ENCODE measurements around the gene NTM. TPM values are rescaled to one million over a fixed set of nuclear protein-coding genes. Genes with fewer than 3 reads are reported as not detected.

Gene NTM
- total RNA-seq, 2 donors from 2014 or later = not detected

DNA sequence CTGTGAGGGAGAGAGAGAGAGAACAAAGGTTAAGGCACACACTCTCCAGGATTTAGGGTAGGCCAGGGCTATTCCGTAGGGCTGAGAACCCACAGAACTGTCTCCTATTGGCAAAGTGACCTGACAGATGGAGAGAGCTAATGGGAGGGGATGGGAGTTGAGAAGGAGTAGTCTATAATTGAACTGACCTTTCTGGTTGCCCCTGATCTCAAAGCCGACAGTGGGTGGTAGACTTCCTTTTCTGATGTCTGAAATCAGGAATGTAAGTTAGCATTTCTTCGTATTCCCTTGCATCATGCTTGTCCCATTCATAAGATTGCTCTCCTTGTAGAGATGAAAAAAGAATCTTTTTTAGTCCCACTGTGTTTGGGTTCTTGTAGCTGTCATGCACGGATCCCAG, 210.1 kb downstream of the NTM start:
- peaks cover 0 to 1% of the 10 kb centered on the region in 2 donors for H3K36me3 Mint-ChIP-seq (ENCODE audit: insufficient read depth in 2 of 2)
- no peak for DNase-seq
- no peak overlapping the region for H3K4me3 Mint-ChIP-seq
- ATAC-seq (replicated peaks in 1 of 2) = no peak
- no peak overlapping the region for H3K27ac Mint-ChIP-seq
- no peaks in the 10 kb centered on the region for H3K27me3 Mint-ChIP-seq (ENCODE audit: low read depth)
- no peaks in the 10 kb centered on the region for H3K4me1 Mint-ChIP-seq (ENCODE audit: low read depth)
- H3K9me3 Mint-ChIP-seq = peaks cover 2 to 4% of the 10 kb centered on the region in 2 donors

DNA sequence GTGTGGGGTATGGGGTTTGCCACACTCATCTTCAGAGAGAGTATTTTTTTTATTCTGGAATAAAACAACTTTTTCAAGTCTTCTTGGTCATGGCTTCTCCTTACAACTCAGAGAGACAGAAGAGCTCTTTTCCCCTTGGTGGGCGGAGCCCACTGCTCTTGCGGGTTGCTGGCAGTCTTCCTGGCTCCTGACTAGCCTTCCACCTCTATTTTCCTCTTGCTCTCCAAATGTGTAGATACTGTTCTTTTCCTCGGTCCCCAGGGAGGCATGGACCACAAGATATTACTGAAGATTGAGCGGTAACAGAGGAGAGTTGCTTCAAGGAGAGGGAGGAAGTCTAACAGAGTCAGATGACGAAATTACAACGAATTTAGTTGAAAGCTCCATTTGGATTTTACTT, 210.6 kb downstream of the NTM start:
- no peaks in the 10 kb centered on the region for H3K4me1 Mint-ChIP-seq (ENCODE audit: low read depth)
- peaks cover 0 to 1% of the 10 kb centered on the region in 2 donors for H3K36me3 Mint-ChIP-seq (ENCODE audit: insufficient read depth in 2 of 2)
- no peaks in the 10 kb centered on the region for H3K27me3 Mint-ChIP-seq (ENCODE audit: low read depth)
- no peak overlapping the region for H3K27ac Mint-ChIP-seq
- no peak overlapping the region for H3K4me3 Mint-ChIP-seq
- DNase-seq (no peak), ATAC-seq (replicated peaks in 1 of 2) (no peak)
- peaks cover 2 to 6% of the 10 kb centered on the region in 2 donors for H3K9me3 Mint-ChIP-seq

DNA sequence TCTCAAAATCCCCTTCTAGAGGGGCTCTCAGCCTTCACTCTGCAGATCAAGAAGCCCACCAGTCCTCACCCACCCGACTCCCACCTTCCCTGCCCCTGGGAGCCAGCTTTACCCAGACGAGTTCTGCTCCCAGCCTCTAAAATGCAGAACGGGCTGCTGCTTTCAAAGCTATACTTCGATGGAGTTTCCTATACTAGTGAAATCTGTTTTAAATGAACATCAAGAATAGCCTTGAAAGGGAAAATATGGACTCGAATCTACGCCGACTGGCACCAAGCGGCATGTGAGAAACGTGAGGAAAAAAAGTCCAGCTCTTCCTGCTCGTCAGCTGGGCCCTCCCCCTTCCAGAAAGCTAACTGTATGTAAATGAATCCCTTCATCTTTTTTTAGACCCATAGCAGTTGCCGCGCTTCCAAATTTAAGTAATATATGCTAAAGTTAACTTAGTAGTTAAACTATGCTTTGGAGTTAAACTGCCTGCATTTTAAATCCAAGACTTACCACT, 211.7 kb downstream of the NTM start:
- H3K27ac Mint-ChIP-seq = no peak overlapping the region
- no peak for ATAC-seq (replicated peaks in 1 of 2)
- DNase-seq = no peak
- no peaks in the 10 kb centered on the region for H3K27me3 Mint-ChIP-seq (ENCODE audit: low read depth)
- peaks cover 0 to 1% of the 10 kb centered on the region in 2 donors for H3K36me3 Mint-ChIP-seq (ENCODE audit: insufficient read depth in 2 of 2)
- H3K4me1 Mint-ChIP-seq (ENCODE audit: low read depth) = no peaks in the 10 kb centered on the region
- H3K9me3 Mint-ChIP-seq = peaks cover 2 to 6% of the 10 kb centered on the region in 2 donors
- no peak overlapping the region for H3K4me3 Mint-ChIP-seq

DNA sequence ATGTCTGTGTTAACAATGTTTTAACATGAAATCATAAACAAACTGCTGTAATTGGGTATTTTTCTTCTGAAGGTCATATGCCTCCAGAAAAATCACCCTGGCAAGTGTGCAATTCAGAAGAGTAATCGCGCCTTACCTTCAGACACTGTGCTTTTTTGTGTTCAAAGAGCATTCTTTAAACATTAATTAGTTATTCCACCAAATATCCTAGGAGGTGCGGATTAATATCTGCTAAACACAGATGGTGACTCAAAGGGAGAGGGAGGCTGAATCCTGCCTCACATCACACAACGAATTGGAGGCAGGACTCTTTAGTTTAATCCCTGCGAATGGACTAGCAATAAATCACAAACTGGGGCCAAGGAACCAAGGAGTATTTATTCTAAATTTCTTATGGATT, 213.0 kb downstream of the NTM start:
- Mint-ChIP-seq H3K27ac (no peak overlapping the region), H3K27me3 (ENCODE audit: low read depth) (no peaks in the 10 kb centered on the region), H3K4me3 (no peak overlapping the region), H3K9me3 (peaks cover 2 to 6% of the 10 kb centered on the region in 2 donors), H3K36me3 (ENCODE audit: insufficient read depth in 2 of 2) (peaks cover 0 to 1% of the 10 kb centered on the region in 2 donors), H3K4me1 (ENCODE audit: low read depth) (no peaks in the 10 kb centered on the region)
- ATAC-seq (replicated peaks in 1 of 2) = no peak
- DNase-seq = no peak

DNA sequence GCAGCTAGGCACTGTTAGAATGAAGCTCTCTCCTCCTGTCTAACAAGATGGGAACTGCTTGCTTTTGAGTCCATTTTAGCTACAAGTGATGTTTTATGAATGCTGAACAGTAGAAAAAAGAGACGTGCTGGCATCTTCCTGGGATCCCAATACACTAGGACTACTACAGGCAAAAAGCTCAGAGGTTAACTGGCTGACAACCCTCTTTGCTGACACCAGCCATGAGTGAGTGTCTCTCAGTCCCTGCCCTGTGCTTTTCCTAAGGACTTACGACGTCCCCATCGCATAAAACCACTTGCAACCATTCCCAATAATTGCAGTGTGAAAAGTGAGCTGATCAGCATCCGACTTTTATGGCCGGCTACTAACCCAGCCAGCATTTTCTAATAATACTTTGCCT, 213.5 kb downstream of the NTM start:
- H3K9me3 Mint-ChIP-seq = peaks cover 2 to 9% of the 10 kb centered on the region in 2 donors
- no peaks in the 10 kb centered on the region for H3K4me1 Mint-ChIP-seq (ENCODE audit: low read depth)
- peaks cover 0 to 1% of the 10 kb centered on the region in 2 donors for H3K36me3 Mint-ChIP-seq (ENCODE audit: insufficient read depth in 2 of 2)
- ATAC-seq (replicated peaks in 1 of 2) (no peak), DNase-seq (no peak)
- H3K27me3 Mint-ChIP-seq (ENCODE audit: low read depth) = no peaks in the 10 kb centered on the region
- no peak overlapping the region for H3K4me3 Mint-ChIP-seq
- H3K27ac Mint-ChIP-seq = no peak overlapping the region

DNA sequence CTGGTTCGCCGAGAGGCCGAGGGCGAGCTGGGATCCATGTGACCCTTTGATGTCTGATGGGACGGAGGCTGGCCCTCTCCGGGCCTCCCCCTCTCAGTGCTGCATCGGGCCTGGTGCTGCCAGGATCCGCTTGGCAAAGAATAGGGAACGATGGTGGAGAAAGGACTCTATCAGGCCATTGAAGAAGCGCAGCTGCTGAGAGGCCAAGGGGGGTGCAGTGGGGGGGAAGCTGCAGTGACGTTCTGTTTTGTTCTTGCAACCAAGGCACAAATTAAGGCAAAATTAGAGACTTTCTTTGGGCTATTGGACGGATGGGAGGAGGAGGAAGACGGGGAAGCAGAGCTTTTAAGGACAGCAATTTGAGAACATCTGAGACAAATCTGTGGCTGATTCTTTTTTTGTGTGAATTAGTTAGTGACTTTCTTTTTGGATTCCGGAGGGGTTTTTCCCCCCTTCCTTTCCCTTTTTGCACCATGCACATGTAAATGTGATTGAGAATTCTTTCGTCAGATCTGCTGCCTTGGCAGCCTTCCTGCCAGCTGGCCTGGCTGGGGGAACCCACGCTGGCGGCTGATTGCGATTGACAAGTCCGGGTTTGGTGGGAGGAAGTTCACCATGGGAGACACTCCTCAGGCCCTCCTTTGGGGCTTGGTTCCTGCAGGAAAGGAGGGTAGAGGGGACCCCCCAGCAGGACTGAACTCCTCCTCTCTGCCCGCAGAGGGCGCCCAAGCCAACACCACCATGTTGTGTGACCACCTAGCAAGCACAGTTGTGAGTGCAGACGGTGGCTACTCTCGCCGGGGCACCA, 214.6 kb downstream of the NTM start:
- H3K9me3 Mint-ChIP-seq = peaks cover 2 to 9% of the 10 kb centered on the region in 2 donors
- no peaks in the 10 kb centered on the region for H3K4me1 Mint-ChIP-seq (ENCODE audit: low read depth)
- H3K36me3 Mint-ChIP-seq (ENCODE audit: insufficient read depth in 2 of 2) = peaks cover 0 to 1% of the 10 kb centered on the region in 2 donors
- ATAC-seq (replicated peaks in 1 of 2) (no peak), DNase-seq (no peak)
- H3K4me3 Mint-ChIP-seq = no peak overlapping the region
- H3K27ac Mint-ChIP-seq = no peak overlapping the region
- no peaks in the 10 kb centered on the region for H3K27me3 Mint-ChIP-seq (ENCODE audit: low read depth)

DNA sequence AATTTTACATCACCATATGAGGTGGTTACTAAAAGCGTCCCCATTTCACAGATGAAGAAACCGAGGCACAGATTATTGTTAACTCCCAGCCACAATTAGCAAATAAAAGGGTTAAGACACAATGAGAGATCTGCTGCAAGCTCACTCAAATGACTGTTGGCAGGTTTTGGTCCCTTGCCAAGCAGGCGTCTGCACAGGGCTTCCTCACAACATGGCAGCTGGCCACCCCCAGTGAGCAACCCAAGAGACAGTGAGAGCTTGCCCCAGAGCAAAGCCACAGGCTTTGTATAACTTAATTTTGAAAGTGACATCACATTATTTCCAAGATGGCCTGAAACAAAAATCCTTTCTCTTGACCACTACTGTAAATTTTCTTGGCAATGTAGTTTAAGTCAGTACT, 217.6 kb downstream of the NTM start:
- Mint-ChIP-seq H3K9me3 (peaks cover 2 to 5% of the 10 kb centered on the region in 2 donors), H3K27ac (no peak overlapping the region), H3K36me3 (ENCODE audit: insufficient read depth in 2 of 2) (no peaks in the 10 kb centered on the region), H3K27me3 (ENCODE audit: low read depth) (no peaks in the 10 kb centered on the region), H3K4me3 (no peak overlapping the region), H3K4me1 (ENCODE audit: low read depth) (no peaks in the 10 kb centered on the region)
- ATAC-seq (replicated peaks in 1 of 2) (no peak), DNase-seq (no peak)

DNA sequence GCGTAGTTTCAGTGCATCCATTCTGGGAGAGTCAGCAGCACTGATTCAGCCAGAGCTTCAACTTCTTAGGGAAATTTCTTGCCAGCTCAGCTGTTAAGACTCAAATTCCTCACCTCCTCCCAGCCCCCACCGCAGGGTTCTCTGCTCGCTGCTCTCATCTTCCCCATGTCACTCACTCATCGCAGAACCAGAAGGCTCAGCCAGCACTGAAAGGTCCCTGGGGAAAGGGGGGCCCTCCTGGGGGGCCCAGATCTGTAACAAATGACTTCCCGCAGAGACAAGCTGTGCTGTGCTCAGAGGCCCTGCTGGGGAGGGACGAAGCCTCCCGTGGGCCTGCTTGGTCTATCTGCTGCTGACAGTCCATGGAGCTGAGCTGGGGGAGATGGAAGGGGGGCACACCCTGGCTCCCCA, 220.6 kb downstream of the NTM start:
- Mint-ChIP-seq H3K27me3 (ENCODE audit: low read depth) (no peaks in the 10 kb centered on the region), H3K27ac (no peak overlapping the region), H3K36me3 (ENCODE audit: insufficient read depth in 2 of 2) (no peaks in the 10 kb centered on the region), H3K9me3 (peaks cover 0 to 3% of the 10 kb centered on the region in 2 donors), H3K4me3 (no peak overlapping the region), H3K4me1 (ENCODE audit: low read depth) (no peaks in the 10 kb centered on the region)
- DNase-seq (no peak), ATAC-seq (replicated peaks in 1 of 2) (no peak)

DNA sequence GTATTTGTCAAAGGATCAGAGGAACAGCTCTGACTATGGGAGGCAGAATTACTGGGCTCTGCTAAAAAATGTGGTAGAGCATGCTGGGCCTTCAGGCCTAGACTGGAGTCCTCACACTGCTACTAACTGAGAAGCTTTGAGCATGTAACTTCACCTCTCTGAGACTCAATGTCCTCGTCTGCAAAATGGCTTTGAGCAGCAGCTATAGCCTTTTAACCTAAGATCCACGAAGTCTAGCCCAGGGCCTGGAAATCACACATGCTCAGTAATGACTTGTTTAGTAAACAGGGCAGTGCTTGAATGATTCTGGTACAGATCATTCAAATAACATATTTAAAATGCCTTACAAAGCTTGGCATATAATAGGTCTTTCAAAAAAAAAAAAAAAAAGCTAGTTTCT, 221.7 kb downstream of the NTM start:
- ATAC-seq (replicated peaks in 1 of 2) = no peak
- no peak overlapping the region for H3K4me3 Mint-ChIP-seq
- H3K36me3 Mint-ChIP-seq (ENCODE audit: insufficient read depth in 2 of 2) = no peaks in the 10 kb centered on the region
- H3K9me3 Mint-ChIP-seq = peaks cover 0 to 3% of the 10 kb centered on the region in 2 donors
- no peak for DNase-seq
- H3K27me3 Mint-ChIP-seq (ENCODE audit: low read depth) = no peaks in the 10 kb centered on the region
- H3K4me1 Mint-ChIP-seq (ENCODE audit: low read depth) = no peaks in the 10 kb centered on the region
- no peak overlapping the region for H3K27ac Mint-ChIP-seq

DNA sequence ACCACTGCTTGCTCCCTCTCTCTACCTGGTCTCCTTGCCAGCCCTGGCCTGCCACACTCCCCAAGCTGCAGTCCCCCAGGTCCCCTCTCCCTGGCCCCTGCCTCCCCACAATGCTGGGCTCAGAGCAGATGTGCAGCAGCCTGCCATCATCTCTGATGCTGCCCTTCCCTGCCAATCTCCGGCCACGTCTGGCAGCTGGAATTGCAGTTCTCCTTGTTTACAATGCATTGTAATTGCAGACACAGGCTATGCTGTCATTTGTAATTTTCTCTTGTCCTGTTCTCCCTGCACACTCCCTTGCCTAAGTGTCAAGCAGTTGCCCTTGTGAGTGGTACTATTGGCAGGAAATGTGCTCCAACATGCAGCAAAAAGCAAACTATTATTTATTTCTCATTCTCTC, 222.3 kb downstream of the NTM start:
- Mint-ChIP-seq H3K4me3 (no peak overlapping the region), H3K27me3 (ENCODE audit: low read depth) (no peaks in the 10 kb centered on the region), H3K36me3 (ENCODE audit: insufficient read depth in 2 of 2) (no peaks in the 10 kb centered on the region), H3K4me1 (ENCODE audit: low read depth) (no peaks in the 10 kb centered on the region), H3K27ac (no peak overlapping the region), H3K9me3 (peaks cover 0 to 3% of the 10 kb centered on the region in 2 donors)
- ATAC-seq (replicated peaks in 1 of 2) (no peak), DNase-seq (no peak)

DNA sequence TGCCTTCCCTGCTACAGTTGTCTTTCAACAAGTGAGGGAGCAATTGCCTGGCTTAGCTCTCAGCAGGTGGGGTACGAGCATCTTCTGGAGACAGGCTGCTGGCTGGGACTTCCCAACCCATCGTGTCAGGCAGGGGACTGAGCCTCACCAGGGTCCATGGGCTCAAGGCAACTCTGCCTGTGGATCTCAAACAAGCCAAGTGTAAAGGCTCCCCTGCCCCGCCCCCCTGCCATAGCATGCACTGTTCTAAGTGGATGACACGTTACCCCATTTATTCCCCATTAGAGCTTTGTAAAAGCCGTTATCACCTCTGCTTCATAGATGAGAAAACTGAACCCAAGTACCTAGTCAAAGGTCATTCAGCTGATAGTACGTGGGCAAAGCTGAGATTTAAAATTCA, 222.9 kb downstream of the NTM start:
- ATAC-seq (replicated peaks in 1 of 2) (no peak), DNase-seq (no peak)
- Mint-ChIP-seq H3K4me1 (ENCODE audit: low read depth) (no peaks in the 10 kb centered on the region), H3K9me3 (peaks cover 0 to 3% of the 10 kb centered on the region in 2 donors), H3K36me3 (ENCODE audit: insufficient read depth in 2 of 2) (no peaks in the 10 kb centered on the region), H3K27ac (no peak overlapping the region), H3K27me3 (ENCODE audit: low read depth) (no peaks in the 10 kb centered on the region), H3K4me3 (no peak overlapping the region)

DNA sequence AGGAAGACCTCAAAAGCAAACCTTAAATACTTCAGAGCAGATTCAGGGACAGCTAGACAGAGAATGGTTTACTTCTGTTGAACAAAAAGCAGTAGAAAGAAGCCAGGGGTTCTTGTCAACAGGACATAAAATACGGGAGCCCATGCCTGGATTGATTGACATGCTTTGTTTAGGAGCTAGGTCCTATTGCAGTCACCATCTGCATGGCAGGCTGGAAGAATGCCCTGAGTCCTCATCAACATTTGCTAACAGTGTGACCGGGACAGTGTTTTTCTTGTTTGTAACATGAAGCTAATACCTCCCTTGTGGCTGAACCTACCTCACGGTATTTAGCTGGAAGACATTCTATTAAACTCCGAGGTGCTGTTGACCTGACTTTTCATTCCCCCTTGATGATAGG, 225.4 kb downstream of the NTM start:
- no peak for DNase-seq
- H3K9me3 Mint-ChIP-seq = no peaks in the 10 kb centered on the region
- H3K4me3 Mint-ChIP-seq = no peak overlapping the region
- H3K27ac Mint-ChIP-seq = no peak overlapping the region
- H3K27me3 Mint-ChIP-seq (ENCODE audit: low read depth) = no peaks in the 10 kb centered on the region
- H3K4me1 Mint-ChIP-seq (ENCODE audit: low read depth) = no peaks in the 10 kb centered on the region
- no peaks in the 10 kb centered on the region for H3K36me3 Mint-ChIP-seq (ENCODE audit: insufficient read depth in 2 of 2)
- ATAC-seq (replicated peaks in 1 of 2) = no peak

DNA sequence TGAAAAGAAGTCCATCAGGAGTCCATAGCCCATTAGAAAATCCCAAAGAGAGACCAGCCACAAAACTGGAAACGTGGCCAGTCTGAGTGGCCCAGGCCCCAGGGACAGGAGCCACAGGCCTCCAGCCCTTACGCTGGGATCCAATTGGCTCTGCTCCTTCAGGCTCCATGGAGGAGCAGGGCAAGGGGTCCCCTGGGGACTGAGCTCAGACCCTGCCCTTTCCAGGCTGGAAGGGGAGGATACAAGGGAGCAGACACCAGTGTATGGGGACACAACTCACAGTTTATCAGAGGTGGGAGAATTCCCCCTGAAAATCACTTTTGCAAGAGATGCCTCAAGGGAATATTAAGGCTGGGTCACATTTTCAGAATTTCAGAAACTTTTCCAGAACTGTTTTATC, 227.5 kb downstream of the NTM start:
- no peaks in the 10 kb centered on the region for H3K4me1 Mint-ChIP-seq (ENCODE audit: low read depth)
- ATAC-seq (replicated peaks in 1 of 2) = no peak

DNA sequence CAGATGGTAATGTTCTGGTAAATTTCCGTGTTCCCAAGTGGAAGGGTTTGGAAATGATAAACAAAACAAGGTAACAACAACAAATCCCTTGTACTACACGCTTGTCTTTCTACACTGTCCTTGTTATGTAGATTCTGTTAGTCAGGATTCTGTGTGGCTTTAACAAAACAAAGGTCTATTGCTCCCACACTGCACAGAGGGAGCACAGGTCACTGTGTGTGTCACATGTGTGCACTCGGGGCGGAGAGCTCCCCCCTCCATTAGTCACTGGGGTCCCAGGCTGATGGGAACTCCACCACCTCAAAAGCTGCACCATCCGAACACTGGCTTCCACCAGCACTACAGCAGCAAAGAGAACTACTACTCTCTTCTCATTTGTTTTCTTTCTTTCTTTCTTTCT, 227.9 kb downstream of the NTM start:
- no peaks in the 10 kb centered on the region for H3K27me3 Mint-ChIP-seq (ENCODE audit: low read depth)
- no peak for ATAC-seq (replicated peaks in 1 of 2)

More for the DNA sequence above, 227.5 kb downstream of the NTM start:
- DNase-seq = no peak
- Mint-ChIP-seq H3K9me3 (no peaks in the 10 kb centered on the region), H3K27me3 (ENCODE audit: low read depth) (no peaks in the 10 kb centered on the region), H3K4me3 (no peak overlapping the region), H3K36me3 (ENCODE audit: insufficient read depth in 2 of 2) (no peaks in the 10 kb centered on the region), H3K27ac (no peak overlapping the region)

More for the DNA sequence above, 227.9 kb downstream of the NTM start:
- Mint-ChIP-seq H3K4me1 (ENCODE audit: low read depth) (no peaks in the 10 kb centered on the region), H3K36me3 (ENCODE audit: insufficient read depth in 2 of 2) (no peaks in the 10 kb centered on the region), H3K27ac (no peak overlapping the region), H3K4me3 (no peak overlapping the region), H3K9me3 (no peaks in the 10 kb centered on the region)
- DNase-seq = no peak

All from activated T-cell treated with anti-CD3 and anti-CD28 coated beads, Interleukin-2, amount 50 U/mL, for 72 hours (primary cell).